GM23248 (cell line): Measurements from ENCODE around the gene ZMYND11. TPM values are rescaled to one million over a fixed set of nuclear protein-coding genes. Genes with fewer than 3 reads are reported as not detected.

Experiments
- DNase-seq: peaks from one replicate; pipeline ENCODE4 v3.0.0-alpha.2; 2015
- H2AFZ ChIP-seq: fragments of 200-600 bp; sonication (generic); 2 replicates; pipeline ENCODE4 v1.6.1; 2016; ENCODE audit warnings: antibody characterized with exemption
- H3F3A ChIP-seq: fragments of 200-600 bp; sonication (generic); 2 replicates; pipeline ENCODE4 v1.6.1; 2016; ENCODE audit warnings: mild to moderate bottlenecking, antibody characterized with exemption, mixed run types; ENCODE audit not compliant: insufficient read depth
- H3K27ac ChIP-seq: fragments of 200-600 bp; sonication (generic); 2 replicates; pipeline ENCODE4 v1.5.1; 2016; ENCODE audit warnings: mild to moderate bottlenecking
- H3K27me3 ChIP-seq: fragments of 200-600 bp; sonication (generic); replicated peaks from 2 replicates; pipeline ENCODE4 v1.6.1; 2016; ENCODE audit warnings: mild to moderate bottlenecking; ENCODE audit not compliant: insufficient read depth
- H3K36me3 ChIP-seq: fragments of 200-600 bp; sonication (generic); 2 replicates; pipeline ENCODE4 v1.6.1; 2016; ENCODE audit warnings: low read depth, mild to moderate bottlenecking
- H3K4me1 ChIP-seq: fragments of 200-600 bp; sonication (generic); 2 replicates; pipeline ENCODE4 v1.6.1; 2016; ENCODE audit warnings: mild to moderate bottlenecking; ENCODE audit not compliant: insufficient read depth
- H3K4me2 ChIP-seq: fragments of 200-600 bp; sonication (generic); one replicate; pipeline ENCODE4 v1.6.1; 2016; ENCODE audit warnings: mild to moderate bottlenecking; ENCODE audit not compliant: unreplicated experiment
- H3K4me3 ChIP-seq: fragments of 200-600 bp; sonication (generic); 2 replicates; pipeline ENCODE4 v1.5.1; 2016; ENCODE audit warnings: mild to moderate bottlenecking
- H3K79me2 ChIP-seq: fragments of 200-600 bp; sonication (generic); 2 replicates; pipeline ENCODE4 v1.6.1; 2016; ENCODE audit warnings: mild to moderate bottlenecking; ENCODE audit not compliant: insufficient read depth
- H3K9ac ChIP-seq: fragments of 200-600 bp; sonication (generic); 2 replicates; pipeline ENCODE4 v1.6.1; 2016; ENCODE audit warnings: mild to moderate bottlenecking
- H3K9me2 ChIP-seq: fragments of 200-600 bp; sonication (generic); 2 replicates; pipeline ENCODE4 v1.6.1; 2016; ENCODE audit warnings: mixed run types, mild to moderate bottlenecking, moderate library complexity; ENCODE audit not compliant: insufficient read depth
- H3K9me3 ChIP-seq: fragments of 200-600 bp; sonication (generic); one replicate; pipeline ENCODE4 v1.6.1; 2017; ENCODE audit warnings: low read depth
- H4K20me1 ChIP-seq: fragments of 200-600 bp; sonication (generic); 2 replicates; pipeline ENCODE4 v1.6.0; 2016; ENCODE audit not compliant: insufficient read depth
- EZH2 ChIP-seq: fragments of 200-600 bp; sonication (generic); IDR thresholded peaks from 2 replicates; pipeline ENCODE4 v1.6.1; 2018; ENCODE audit warnings: antibody characterized with exemption, mild to moderate bottlenecking; ENCODE audit not compliant: insufficient read depth, poor library complexity, severe bottlenecking
- EZH2phosphoT487 ChIP-seq: fragments of 200-600 bp; sonication (generic); IDR thresholded peaks from 2 replicates; pipeline ENCODE4 v1.6.1; 2018; ENCODE audit warnings: antibody characterized with exemption, moderate library complexity, mild to moderate bottlenecking, low read depth; ENCODE audit not compliant: insufficient read depth
- WGBS, 2 experiments: methylation state at CpG; one replicate each; pipeline ENCODE4 v1.1.6; 2015 to 2017; ENCODE audit warnings: low lambda C conversion rate in 2 of 2, low coverage in 1 of 2; ENCODE audit errors: missing lambda C conversion rate in 2 of 2; 5-methylcytosine and 5-hydroxymethylcytosine counted together
- in situ Hi-C: fragments of 300-500 bp; cut with MboI; formaldehyde crosslinking; loops from 2 replicates; pipeline ENCODE4 v1.15.0; 2020
- polyA plus RNA-seq: library from polyadenylated mRNA; unstranded; fragments of >200 nt; fragmentation: Nextera tagmentation; extraction: Ambion mirVana; gene quantifications from 2 replicates; pipeline ENCODE4 v1.2.1, GENCODE V29; 2016
- total RNA-seq: library from RNA; depleted of rRNA; stranded (reverse); fragments of >200 nt; shearing (Covaris generic); gene quantifications from 2 replicates; pipeline ENCODE4 v1.2.3, GENCODE V29; 2014

The ZMYND11 gene
- total and polyA plus RNA-seq, 2 experiments from 2014 or later: 47.1 to 63.4 TPM

GRCh38 chr10:104862-105565, 30.2 kb upstream of the ZMYND11 start:
- Histone ChIP-seq H3K9ac (no peak overlapping the region), H4K20me1 (no peaks in the 10 kb centered on the region), H3K27ac (no peak overlapping the region), H2AFZ (no peak overlapping the region), H3K9me3 (no peaks in the 10 kb centered on the region), H3K4me1 (no peaks in the 10 kb centered on the region), H3F3A (no peaks in the 10 kb centered on the region), H3K27me3 (peaks cover 11% of the 10 kb centered on the region; the same call in 1 of the 2 replicates), H3K4me3 (no peak overlapping the region), H3K36me3 (no peaks in the 10 kb centered on the region), H3K4me2 (no peak overlapping the region), H3K79me2 (no peaks in the 10 kb centered on the region), H3K9me2 (no peaks in the 10 kb centered on the region)
- in situ Hi-C loops: no loop called here
- 54 to 63% methylated on average over 12 to 14 of the region's 16 CpGs for WGBS, 2 experiments
- DNase-seq: no peak
- TF ChIP-seq EZH2phosphoT487: no peak
- no peak for TF ChIP-seq EZH2

- Histone ChIP-seq H3K9me2 (no peaks in the 10 kb centered on the region), H3K4me2 (no peak overlapping the region), H3K9ac (no peak overlapping the region), H2AFZ (no peak overlapping the region), H3K9me3 (no peaks in the 10 kb centered on the region), H3K27ac (no peak overlapping the region), H3K27me3 (peaks cover 11% of the 10 kb centered on the region; the same call in 1 of the 2 replicates), H3K36me3 (no peaks in the 10 kb centered on the region), H3K4me3 (no peak overlapping the region), H3K4me1 (no peaks in the 10 kb centered on the region), H4K20me1 (no peaks in the 10 kb centered on the region), H3F3A (no peaks in the 10 kb centered on the region), H3K79me2 (no peaks in the 10 kb centered on the region)
- DNase-seq: no peak
- WGBS, 2 experiments: 74 to 82% methylated on average over 4 of the region's 4 CpGs
- TF ChIP-seq EZH2phosphoT487 (no peak), EZH2 (no peak)
- in situ Hi-C loops: no loop called here
Observed at GRCh38 chr10:105806-106205, 29.4 kb upstream of the ZMYND11 start.

GRCh38 chr10:106740-107139, 28.5 kb upstream of the ZMYND11 start:
- Histone ChIP-seq H3K9me3 (no peaks in the 10 kb centered on the region), H4K20me1 (no peaks in the 10 kb centered on the region), H3F3A (no peaks in the 10 kb centered on the region), H3K27me3 (peaks cover 11% of the 10 kb centered on the region; the same call in 1 of the 2 replicates), H3K9ac (no peak overlapping the region), H3K4me1 (no peaks in the 10 kb centered on the region), H3K9me2 (no peaks in the 10 kb centered on the region), H3K4me3 (no peak overlapping the region), H3K4me2 (no peak overlapping the region), H3K36me3 (no peaks in the 10 kb centered on the region), H3K27ac (no peak overlapping the region), H2AFZ (no peak overlapping the region), H3K79me2 (no peaks in the 10 kb centered on the region)
- TF ChIP-seq EZH2phosphoT487 (no peak), EZH2 (no peak)
- in situ Hi-C loops: no loop called here
- 50% methylated on average over 6 of the region's 6 CpGs for WGBS, 2 experiments
- DNase-seq: no peak

GRCh38 chr10:112246-112645, 23.0 kb upstream of the ZMYND11 start:
- Histone ChIP-seq H3K27me3 (peaks cover 5% of the 10 kb centered on the region; the same call in 1 of the 2 replicates), H3K36me3 (no peaks in the 10 kb centered on the region), H3K4me2 (no peak overlapping the region), H3K9me3 (no peaks in the 10 kb centered on the region), H3K9me2 (no peaks in the 10 kb centered on the region), H3K9ac (no peak overlapping the region), H4K20me1 (no peaks in the 10 kb centered on the region), H3K4me1 (no peaks in the 10 kb centered on the region), H3K27ac (no peak overlapping the region), H3K4me3 (no peak overlapping the region), H3F3A (no peaks in the 10 kb centered on the region), H3K79me2 (no peaks in the 10 kb centered on the region), H2AFZ (no peak overlapping the region)
- WGBS, 2 experiments: 59 to 60% methylated on average over 3 of the region's 3 CpGs
- in situ Hi-C loops: no loop called here
- no peak for DNase-seq
- TF ChIP-seq EZH2: no peak
- TF ChIP-seq EZH2phosphoT487: no peak
